ENCODE measurements around the gene UBXN2A. TPM values are rescaled to one million over a fixed set of nuclear protein-coding genes. Genes with fewer than 3 reads are reported as not detected.

Gene UBXN2A
- total and polyA plus RNA-seq, 4 donors = 2.7 to 6.3 (median 4.9) TPM

GRCh38 chr2:24018241-24018640, 78.0 kb downstream of the UBXN2A start:
- Histone ChIP-seq H3K27me3 (ENCODE audit: control insufficient read depth in 4 of 4, insufficient read depth in 4 of 4, low read length in 3 of 4) (no peaks in the 10 kb centered on the region), H3K27ac (ENCODE audit: low read depth in 1 of 2, low read length in 2 of 2) (no peak overlapping the region), H3K4me3 (ENCODE audit: low read depth in 1 of 3, low read length in 3 of 3) (no peak overlapping the region), H3K9me3 (ENCODE audit: control insufficient read depth in 4 of 4, low read length in 3 of 4) (no peaks in the 10 kb centered on the region), H3K4me1 (ENCODE audit: control insufficient read depth in 4 of 4, insufficient read depth in 4 of 4, low read length in 3 of 4) (no peaks in the 10 kb centered on the region), H3K9ac (ENCODE audit: low read depth in 1 of 2, low read length in 2 of 2) (no peak overlapping the region), H3K36me3 (ENCODE audit: control insufficient read depth in 4 of 4, insufficient read depth in 3 of 4, low read depth in 1 of 4, low read length in 3 of 4) (no peaks in the 10 kb centered on the region)
- no peak for DNase-seq (ENCODE audit: low spot score)
- WGBS = 88% methylated on average over 9 of the region's 9 CpGs
- TF ChIP-seq SP1 (IDR thresholded peaks at IDR 0.05) = no peak
- no peak for TF ChIP-seq NR2F2 (IDR thresholded peaks at IDR 0.05)
- no peak for TF ChIP-seq TAF1 (conservative IDR thresholded peaks at IDR 0.05)
- TF ChIP-seq HNF4A (conservative IDR thresholded peaks at IDR 0.05) = no peak
- no peak for TF ChIP-seq FOXA2 (IDR thresholded peaks at IDR 0.05)
- no peak for TF ChIP-seq JUND (IDR thresholded peaks at IDR 0.05)
- TF ChIP-seq RXRA (IDR thresholded peaks at IDR 0.05) = no peak
- TF ChIP-seq HNF4G (IDR thresholded peaks at IDR 0.05) = no peak
- TF ChIP-seq EGR1 (IDR thresholded peaks at IDR 0.05; ENCODE audit: low read depth in 2 of 2) = no peak
- no peak for TF ChIP-seq FOXA1 (IDR thresholded peaks at IDR 0.05)
- TF ChIP-seq REST (IDR thresholded peaks at IDR 0.05) = no peak
- TF ChIP-seq ZBTB33 (IDR thresholded peaks at IDR 0.05) = no peak
- no peak for TF ChIP-seq YY1 (IDR thresholded peaks at IDR 0.05)
- no peak for TF ChIP-seq RAD21 (IDR thresholded peaks at IDR 0.05)
- no peak for TF ChIP-seq CTCF (IDR thresholded peaks at IDR 0.05; ENCODE audit: low read depth, low read length, missing input control)
- no peak for TF ChIP-seq ATF3 (IDR thresholded peaks at IDR 0.05)
- TF ChIP-seq MAX (IDR thresholded peaks at IDR 0.05) = no peak
- no peak for TF ChIP-seq GABPA (IDR thresholded peaks at IDR 0.05 in 1 of 2, conservative IDR thresholded peaks at IDR 0.05 in 1 of 2)

All from liver (tissue), 9 donors.